Measurements from ENCODE around the gene MAST4.

The MAST4 gene

GRCh38 chr5:67211926-67212325, 615.7 kb downstream of the MAST4 start:
- Histone ChIP-seq H3K27ac (ENCODE audit: low read depth, low read length) (no peak overlapping the region), H3K9ac (ENCODE audit: low read depth, low read length) (no peak overlapping the region), H3K27me3 (ENCODE audit: control insufficient read depth, insufficient read depth, low read length) (no peaks in the 10 kb centered on the region), H3K9me3 (ENCODE audit: control insufficient read depth, insufficient read depth, low read length) (no peaks in the 10 kb centered on the region), H3K4me3 (ENCODE audit: low read depth, low read length) (no peak overlapping the region), H3K36me3 (ENCODE audit: control insufficient read depth, insufficient read depth, low read length) (no peaks in the 10 kb centered on the region), H3K4me1 (ENCODE audit: control insufficient read depth, insufficient read depth, low read length) (peaks cover 3% of the 10 kb centered on the region; the same call in 1 of the 2 replicates)

GRCh38 chr5:67214036-67214435, 617.8 kb downstream of the MAST4 start:
- no peak overlapping the region for H3K27ac ChIP-seq (ENCODE audit: low read depth, low read length)
- H3K36me3 ChIP-seq (ENCODE audit: control insufficient read depth, insufficient read depth, low read length) = no peaks in the 10 kb centered on the region
- H3K9ac ChIP-seq (ENCODE audit: low read depth, low read length) = no peak overlapping the region
- H3K27me3 ChIP-seq (ENCODE audit: control insufficient read depth, insufficient read depth, low read length) = no peaks in the 10 kb centered on the region
- H3K4me1 ChIP-seq (ENCODE audit: control insufficient read depth, insufficient read depth, low read length) = 0 out of 2 replicates have a peak, but pooled peaks cover under 1% of the 10 kb centered on the region
- no peak overlapping the region for H3K4me3 ChIP-seq (ENCODE audit: low read depth, low read length)
- H3K9me3 ChIP-seq (ENCODE audit: control insufficient read depth, insufficient read depth, low read length) = no peaks in the 10 kb centered on the region

DNA sequence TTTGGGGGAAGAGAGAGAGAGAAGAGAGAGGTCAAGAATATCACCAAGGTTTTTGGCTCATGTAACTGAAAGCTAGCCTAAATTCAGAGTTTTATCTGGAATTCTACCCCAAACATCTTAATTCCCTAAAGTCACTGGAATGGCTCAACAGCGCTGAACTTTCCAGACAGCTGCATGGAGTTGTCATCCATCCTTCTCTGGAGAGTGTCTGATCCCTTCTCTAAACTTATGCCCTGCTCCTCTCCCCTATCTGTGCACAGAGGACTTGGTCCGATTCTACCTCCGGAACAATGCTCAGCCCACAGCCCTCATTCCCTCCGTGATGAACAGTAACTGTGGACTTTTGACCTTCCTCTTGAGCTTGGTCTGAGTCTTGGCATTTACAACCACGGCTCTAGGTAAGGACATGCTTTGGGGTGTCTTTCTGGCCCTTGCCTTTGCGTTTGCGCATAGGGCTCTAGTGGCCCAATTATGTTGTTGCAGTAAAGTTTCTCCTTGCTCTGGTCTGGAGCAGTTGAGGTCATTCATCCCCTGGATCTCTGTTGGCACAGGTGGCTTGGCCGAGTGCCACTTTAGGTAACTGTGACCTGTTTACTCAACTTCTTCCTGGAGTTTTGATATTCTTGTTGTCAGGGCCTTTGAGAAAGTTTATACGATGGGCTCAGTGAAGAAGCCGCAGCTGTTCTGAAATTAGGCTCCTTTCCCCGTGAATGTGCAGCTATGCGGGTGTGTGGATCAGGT, 618.7 kb downstream of the MAST4 start:
- Histone ChIP-seq H3K27ac (ENCODE audit: low read depth, low read length) (no peak overlapping the region), H3K4me3 (ENCODE audit: low read depth, low read length) (no peak overlapping the region), H3K4me1 (ENCODE audit: control insufficient read depth, insufficient read depth, low read length) (no peaks in the 10 kb centered on the region), H3K36me3 (ENCODE audit: control insufficient read depth, insufficient read depth, low read length) (no peaks in the 10 kb centered on the region), H3K9ac (ENCODE audit: low read depth, low read length) (no peak overlapping the region), H3K9me3 (ENCODE audit: control insufficient read depth, insufficient read depth, low read length) (no peaks in the 10 kb centered on the region), H3K27me3 (ENCODE audit: control insufficient read depth, insufficient read depth, low read length) (no peaks in the 10 kb centered on the region)

DNA sequence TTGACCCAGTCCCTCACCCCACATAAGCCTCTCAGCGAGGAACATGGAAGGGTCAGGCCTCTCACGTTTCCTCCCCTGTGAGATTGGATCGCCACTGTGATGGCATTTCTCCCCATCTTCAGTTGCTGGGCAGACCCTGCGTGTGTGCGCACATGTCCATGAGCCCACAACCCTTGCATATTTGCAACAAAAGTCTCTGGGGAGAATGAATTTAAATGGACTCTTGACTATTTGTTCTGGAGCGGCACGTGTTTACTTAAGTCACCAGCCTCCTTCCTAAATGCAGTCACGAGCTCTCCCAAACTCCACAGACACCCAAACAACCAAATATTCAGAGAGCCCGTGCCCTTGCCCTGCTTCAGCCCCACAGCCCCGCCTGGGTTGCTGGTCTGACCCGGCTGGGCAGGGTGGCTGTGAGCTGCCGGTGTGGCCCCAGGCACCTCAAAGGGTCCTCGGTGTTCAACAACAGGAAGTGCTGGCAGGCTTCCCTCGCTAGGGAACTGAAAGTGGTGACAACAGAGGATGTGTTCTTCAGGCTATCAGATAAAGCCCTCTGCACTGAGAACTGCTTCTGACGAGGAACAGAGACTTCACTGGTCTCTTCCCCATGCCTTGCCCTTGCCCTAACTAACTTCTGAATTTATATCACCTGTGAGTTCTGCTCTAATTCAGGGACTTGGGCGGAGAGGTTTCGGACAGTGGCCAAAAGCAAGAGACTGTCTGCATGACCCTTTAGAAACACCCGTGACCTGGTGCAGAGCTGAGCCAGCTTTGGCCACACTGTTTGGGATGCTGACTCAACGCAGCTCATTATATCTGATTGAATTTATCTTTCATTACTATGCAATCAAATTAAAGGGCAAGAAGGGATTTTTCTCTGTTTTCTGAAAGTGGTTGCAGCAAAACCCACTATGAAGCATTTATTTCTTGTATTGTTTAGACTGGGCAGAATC, 619.6 kb downstream of the MAST4 start:
- H3K4me1 ChIP-seq (ENCODE audit: control insufficient read depth, insufficient read depth, low read length) = no peaks in the 10 kb centered on the region
- H3K27me3 ChIP-seq (ENCODE audit: control insufficient read depth, insufficient read depth, low read length) = no peaks in the 10 kb centered on the region
- H3K27ac ChIP-seq (ENCODE audit: low read depth, low read length) = no peak overlapping the region
- H3K4me3 ChIP-seq (ENCODE audit: low read depth, low read length) = no peak overlapping the region
- H3K36me3 ChIP-seq (ENCODE audit: control insufficient read depth, insufficient read depth, low read length) = no peaks in the 10 kb centered on the region
- H3K9me3 ChIP-seq (ENCODE audit: control insufficient read depth, insufficient read depth, low read length) = no peaks in the 10 kb centered on the region
- H3K9ac ChIP-seq (ENCODE audit: low read depth, low read length) = no peak overlapping the region

- H3K9ac ChIP-seq (ENCODE audit: low read depth, low read length) = no peak overlapping the region
- H3K4me1 ChIP-seq (ENCODE audit: control insufficient read depth, insufficient read depth, low read length) = no peaks in the 10 kb centered on the region
- H3K4me3 ChIP-seq (ENCODE audit: low read depth, low read length) = no peak overlapping the region
- no peaks in the 10 kb centered on the region for H3K27me3 ChIP-seq (ENCODE audit: control insufficient read depth, insufficient read depth, low read length)
- no peaks in the 10 kb centered on the region for H3K9me3 ChIP-seq (ENCODE audit: control insufficient read depth, insufficient read depth, low read length)
- no peak overlapping the region for H3K27ac ChIP-seq (ENCODE audit: low read depth, low read length)
- no peaks in the 10 kb centered on the region for H3K36me3 ChIP-seq (ENCODE audit: control insufficient read depth, insufficient read depth, low read length)
Observed at GRCh38 chr5:67216564-67216963, 620.4 kb downstream of the MAST4 start.
